ENCODE results near the gene MAF.

The MAF gene
- 58.7 to 499 (median 128) reads per million in 9 experiments for total RNA-seq

DNA sequence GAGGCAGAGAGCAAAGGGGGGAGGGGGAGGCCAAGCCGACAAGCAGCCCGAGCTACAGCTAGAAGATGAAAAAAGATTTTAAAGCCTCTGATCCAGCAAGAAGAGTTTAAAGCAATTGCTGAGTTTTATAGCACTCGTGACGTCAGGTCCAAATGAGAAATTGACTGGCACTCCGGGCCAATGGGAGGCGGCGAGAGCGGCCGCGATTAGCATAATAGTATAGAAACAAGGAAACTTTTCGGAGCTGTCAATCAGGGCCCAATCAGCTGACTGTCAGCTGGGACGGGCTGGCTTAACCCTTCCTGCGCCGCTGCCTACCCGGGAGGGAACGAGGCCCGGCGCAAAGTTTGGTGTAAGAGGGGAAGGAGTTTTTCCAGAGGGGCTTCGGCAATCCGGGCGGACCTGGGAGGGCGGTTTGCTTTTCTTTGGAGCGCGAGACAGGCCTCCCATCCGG is at the start of gene MAF:
Gene MAF (minus strand): TSS at position 100 of the 454 bp plus-strand sequence. CDS start 835 bp downstream, outside the sequence.
- peak within 1 kb of the TSS; percentile 93 to 94 for H3K27ac Mint-ChIP-seq
- peaks cover 45% of the 10 kb centered on the region for H3K36me3 Mint-ChIP-seq (ENCODE audit: insufficient read depth)
- DNase-seq (peak; percentile 86 to 89 (median 87)), ATAC-seq (replicated peaks) (peak; percentile 79)
- peak within 1 kb of the TSS; percentile 92 to 98 for H3K4me3 Mint-ChIP-seq
- H3K4me1 Mint-ChIP-seq (ENCODE audit: low read depth in 2 of 2): peaks cover 18 to 35% of the 10 kb centered on the region in 2 donors
- no peaks in the 10 kb centered on the region for H3K9me3 Mint-ChIP-seq
- H3K27me3 Mint-ChIP-seq: no peaks in the 10 kb centered on the region

GRCh38 chr16:79648826-79649225 is 48.3 kb upstream of the MAF start:
- Mint-ChIP-seq H3K9me3 (no peaks in the 10 kb centered on the region), H3K27ac (no peak overlapping the region), H3K4me3 (no peak overlapping the region), H3K36me3 (ENCODE audit: insufficient read depth) (no peaks in the 10 kb centered on the region), H3K27me3 (peaks cover 9 to 10% of the 10 kb centered on the region in 2 donors), H3K4me1 (ENCODE audit: low read depth in 2 of 2) (no peaks in the 10 kb centered on the region)
- ATAC-seq (replicated peaks): no peak
- no peak for DNase-seq

DNA sequence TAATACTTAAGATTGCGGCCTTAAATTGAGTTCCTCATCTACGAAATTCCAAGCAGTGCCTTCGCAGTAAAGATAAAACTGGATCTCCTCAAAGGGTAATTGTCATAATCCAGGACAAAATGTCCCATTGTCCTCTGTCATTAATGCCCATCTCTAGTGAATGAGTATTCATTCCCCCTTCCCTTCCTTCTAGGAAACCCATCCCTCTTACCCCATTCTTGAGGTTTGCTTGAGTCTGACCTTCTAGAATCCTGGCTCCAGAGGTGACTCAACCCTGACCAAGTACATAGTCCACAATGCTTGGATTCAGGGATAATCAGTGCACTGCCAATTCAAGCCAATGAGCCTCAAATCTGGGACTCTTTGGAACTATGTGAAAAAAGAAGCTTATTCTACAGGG is 47.0 kb upstream of the MAF start:
- peaks cover 0 to 4% of the 10 kb centered on the region in 2 donors for H3K4me1 Mint-ChIP-seq (ENCODE audit: low read depth in 2 of 2)
- no peaks in the 10 kb centered on the region for H3K36me3 Mint-ChIP-seq (ENCODE audit: insufficient read depth)
- H3K9me3 Mint-ChIP-seq: no peaks in the 10 kb centered on the region

DNA sequence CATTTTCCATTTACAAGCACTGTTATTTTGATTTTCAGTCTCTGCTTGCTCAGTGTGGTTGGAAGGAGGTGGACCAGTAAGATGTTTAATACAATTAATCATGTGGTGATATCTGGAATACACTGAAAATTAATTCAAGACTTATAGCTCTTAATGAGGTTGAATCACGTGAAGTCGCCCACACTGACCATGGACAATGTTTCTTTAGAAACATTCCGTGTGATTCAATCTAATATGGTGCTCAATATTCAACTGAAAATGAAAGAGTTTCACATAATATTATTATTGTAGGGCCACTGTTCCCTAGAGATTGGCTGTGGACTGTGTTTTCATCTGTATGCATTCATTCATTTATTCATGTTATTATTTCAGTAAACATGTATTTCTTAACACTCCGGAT is 45.2 kb upstream of the MAF start:
- H3K27ac Mint-ChIP-seq: no peak overlapping the region
- H3K9me3 Mint-ChIP-seq: no peaks in the 10 kb centered on the region
- no peaks in the 10 kb centered on the region for H3K27me3 Mint-ChIP-seq
- no peak for DNase-seq
- ATAC-seq (replicated peaks): no peak
- H3K36me3 Mint-ChIP-seq (ENCODE audit: insufficient read depth): no peaks in the 10 kb centered on the region
- H3K4me3 Mint-ChIP-seq: no peak overlapping the region
- H3K4me1 Mint-ChIP-seq (ENCODE audit: low read depth in 2 of 2): peaks cover 3 to 18% of the 10 kb centered on the region in 2 donors

More for the DNA sequence above, 47.0 kb upstream of the MAF start:
- DNase-seq (no peak), ATAC-seq (replicated peaks) (no peak)
- no peak overlapping the region for H3K27ac Mint-ChIP-seq
- H3K27me3 Mint-ChIP-seq: peaks cover 4 to 6% of the 10 kb centered on the region in 2 donors
- no peak overlapping the region for H3K4me3 Mint-ChIP-seq

GRCh38 chr16:79644971-79645667 is 44.6 kb upstream of the MAF start:
- Mint-ChIP-seq H3K27me3 (no peaks in the 10 kb centered on the region), H3K4me3 (no peak overlapping the region), H3K36me3 (ENCODE audit: insufficient read depth) (no peaks in the 10 kb centered on the region), H3K27ac (no peak overlapping the region), H3K9me3 (no peaks in the 10 kb centered on the region), H3K4me1 (ENCODE audit: low read depth in 2 of 2) (peaks cover 4 to 19% of the 10 kb centered on the region in 2 donors)
- no peak for ATAC-seq (replicated peaks)
- no peak for DNase-seq

GRCh38 chr16:79642652-79643051 is 42.1 kb upstream of the MAF start:
- H3K4me1 Mint-ChIP-seq (ENCODE audit: low read depth in 2 of 2): peaks cover 8 to 24% of the 10 kb centered on the region in 2 donors
- H3K27ac Mint-ChIP-seq: no peak overlapping the region
- ATAC-seq (replicated peaks) (no peak), DNase-seq (no peak)
- H3K4me3 Mint-ChIP-seq: no peak overlapping the region
- H3K27me3 Mint-ChIP-seq: no peaks in the 10 kb centered on the region
- no peaks in the 10 kb centered on the region for H3K9me3 Mint-ChIP-seq
- no peaks in the 10 kb centered on the region for H3K36me3 Mint-ChIP-seq (ENCODE audit: insufficient read depth)

DNA sequence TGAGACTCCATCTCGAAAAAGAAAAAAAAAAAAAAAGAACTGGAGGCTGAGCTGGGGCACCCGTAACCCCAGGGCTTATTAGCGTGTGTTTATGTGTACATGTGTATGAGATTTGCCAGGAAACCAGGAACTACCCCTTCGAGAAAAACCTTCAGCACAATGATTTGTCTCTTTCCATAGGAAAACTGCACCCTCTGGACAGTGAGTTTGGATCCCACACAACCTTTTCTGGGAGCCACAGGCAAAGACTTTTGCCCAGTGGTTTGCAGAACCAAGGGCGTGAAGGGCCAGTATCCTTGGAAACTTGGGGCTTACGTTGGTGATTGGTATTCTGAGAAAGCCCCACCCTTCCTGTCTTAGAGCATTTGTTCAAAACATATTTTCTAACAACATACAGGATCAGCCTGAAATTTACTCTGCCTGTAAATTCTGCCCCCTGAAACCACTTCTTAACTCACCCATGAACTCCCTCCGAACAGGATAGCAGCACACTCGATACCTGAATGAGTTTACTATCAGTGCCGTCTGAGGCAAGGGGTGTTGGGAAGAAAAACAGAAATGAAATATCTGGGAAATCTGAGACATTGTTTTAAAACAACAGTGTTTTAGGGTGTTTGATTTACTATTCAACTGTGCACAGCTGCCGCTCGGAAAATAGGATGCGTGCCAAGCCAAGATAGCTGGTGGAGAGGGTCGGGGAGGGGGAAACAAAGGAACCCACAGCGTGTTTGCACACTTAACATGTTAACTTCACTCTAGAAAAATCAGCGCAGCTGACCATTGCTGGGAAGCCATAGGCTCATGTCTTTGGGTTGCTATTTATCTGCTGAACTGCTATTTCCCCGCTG is 40.2 kb upstream of the MAF start:
- H3K4me3 Mint-ChIP-seq: peak overlapping the region in 1 of 2 donors; percentile 15
- no peaks in the 10 kb centered on the region for H3K27me3 Mint-ChIP-seq
- H3K4me1 Mint-ChIP-seq (ENCODE audit: low read depth in 2 of 2): peaks cover 8 to 24% of the 10 kb centered on the region in 2 donors
- no peaks in the 10 kb centered on the region for H3K36me3 Mint-ChIP-seq (ENCODE audit: insufficient read depth)
- no peaks in the 10 kb centered on the region for H3K9me3 Mint-ChIP-seq
- DNase-seq (no peak), ATAC-seq (replicated peaks) (no peak)
- H3K27ac Mint-ChIP-seq: no peak overlapping the region

DNA sequence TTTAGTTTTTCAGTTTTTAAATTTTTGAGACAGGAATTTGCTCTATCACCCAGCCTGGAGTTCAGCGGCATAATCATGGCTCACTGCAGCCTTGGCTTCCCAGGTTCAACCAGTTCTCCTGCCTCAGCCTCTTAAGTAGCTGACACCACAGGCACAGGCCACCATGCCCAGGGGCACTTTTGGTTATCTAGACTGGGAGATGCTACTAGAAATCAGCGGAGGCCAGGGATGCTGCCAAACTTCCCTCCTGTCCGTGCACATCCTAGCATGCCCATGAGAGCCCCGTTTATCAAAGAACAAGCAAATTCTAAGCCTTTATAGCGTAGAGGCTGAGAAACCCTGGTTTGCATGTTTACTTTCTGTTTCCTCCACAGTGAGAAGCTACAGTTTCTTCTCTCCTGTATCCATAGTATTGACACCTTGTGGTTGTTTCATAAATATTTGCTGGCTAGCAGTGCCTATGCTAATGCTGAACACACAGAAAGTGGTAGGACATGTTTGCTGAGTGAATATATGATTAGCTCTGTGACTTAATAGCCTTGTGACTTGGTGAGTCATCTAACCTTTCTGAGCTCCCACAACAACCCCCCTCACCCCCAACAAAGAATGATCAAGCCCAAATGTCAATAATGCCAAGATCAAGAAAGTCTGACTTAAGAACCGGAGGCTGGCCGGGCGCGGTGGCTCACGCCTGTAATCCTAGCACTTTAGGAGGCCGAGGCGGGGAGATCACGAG is 39.2 kb upstream of the MAF start:
- Mint-ChIP-seq H3K4me3 (peak overlapping the region; percentile 18 to 39), H3K36me3 (ENCODE audit: insufficient read depth) (no peaks in the 10 kb centered on the region), H3K4me1 (ENCODE audit: low read depth in 2 of 2) (peaks cover 8 to 24% of the 10 kb centered on the region in 2 donors), H3K9me3 (no peaks in the 10 kb centered on the region), H3K27me3 (no peaks in the 10 kb centered on the region), H3K27ac (no peak overlapping the region)
- ATAC-seq (replicated peaks) (no peak), DNase-seq (no peak)

DNA sequence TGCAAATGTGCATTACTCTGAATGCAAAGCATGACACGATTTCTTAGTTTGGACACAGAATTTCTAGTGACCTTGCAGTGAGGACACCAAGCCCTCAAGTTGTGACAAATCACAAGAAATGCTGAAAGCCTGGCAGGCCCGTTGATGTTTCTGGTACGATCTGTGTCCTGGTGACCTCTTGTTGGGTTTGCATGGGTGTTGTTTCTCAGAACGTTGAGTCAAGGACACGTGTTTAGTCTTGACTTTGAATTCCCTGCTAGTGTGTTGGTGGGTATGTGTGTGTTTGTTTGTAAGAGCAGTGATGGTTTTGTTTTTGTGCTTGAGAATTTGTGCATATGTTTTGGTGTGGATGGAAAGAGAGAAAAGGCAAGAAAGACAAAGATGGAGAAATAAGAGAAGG is 37.8 kb upstream of the MAF start:
- Mint-ChIP-seq H3K27me3 (peaks cover 0 to under 1% of the 10 kb centered on the region in 2 donors), H3K4me1 (ENCODE audit: low read depth in 2 of 2) (peaks cover 8 to 24% of the 10 kb centered on the region in 2 donors), H3K4me3 (no peak overlapping the region), H3K27ac (no peak overlapping the region), H3K9me3 (no peaks in the 10 kb centered on the region), H3K36me3 (ENCODE audit: insufficient read depth) (no peaks in the 10 kb centered on the region)
- no peak for DNase-seq
- no peak for ATAC-seq (replicated peaks)

DNA sequence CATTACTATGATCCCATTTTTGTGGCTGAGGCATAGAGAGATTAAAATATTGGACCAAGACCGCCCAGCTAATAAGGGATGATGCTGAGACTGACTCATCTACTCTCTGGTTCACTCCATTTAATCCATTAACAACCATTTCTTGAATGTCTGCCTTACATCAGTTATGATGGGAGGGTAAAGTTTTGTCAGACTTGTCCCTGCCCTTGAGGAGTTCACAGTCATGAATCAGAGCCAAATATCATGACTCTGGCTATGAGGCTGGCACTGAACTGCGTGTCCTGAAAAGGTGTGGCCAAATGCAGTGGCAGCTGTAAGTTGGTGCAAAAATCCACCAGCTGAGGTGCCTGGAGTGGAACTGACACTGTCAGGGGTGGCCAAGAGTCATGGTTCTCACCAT is 35.0 kb upstream of the MAF start:
- no peak for DNase-seq
- Mint-ChIP-seq H3K27ac (no peak overlapping the region), H3K4me1 (ENCODE audit: low read depth in 2 of 2) (peaks cover 9 to 16% of the 10 kb centered on the region in 2 donors), H3K9me3 (no peaks in the 10 kb centered on the region), H3K36me3 (ENCODE audit: insufficient read depth) (no peaks in the 10 kb centered on the region), H3K4me3 (no peak overlapping the region), H3K27me3 (peaks cover 0 to 8% of the 10 kb centered on the region in 2 donors)
- ATAC-seq (replicated peaks): no peak

- no peak for ATAC-seq (replicated peaks)
- Mint-ChIP-seq H3K27me3 (peaks cover 0 to 8% of the 10 kb centered on the region in 2 donors), H3K4me1 (ENCODE audit: low read depth in 2 of 2) (peaks cover 6 to 16% of the 10 kb centered on the region in 2 donors), H3K9me3 (no peaks in the 10 kb centered on the region), H3K4me3 (no peak overlapping the region), H3K36me3 (ENCODE audit: insufficient read depth) (no peaks in the 10 kb centered on the region), H3K27ac (no peak overlapping the region)
- no peak for DNase-seq
These were observed 33.8 kb upstream of the MAF start for GRCh38 chr16:79634298-79634697.

DNA sequence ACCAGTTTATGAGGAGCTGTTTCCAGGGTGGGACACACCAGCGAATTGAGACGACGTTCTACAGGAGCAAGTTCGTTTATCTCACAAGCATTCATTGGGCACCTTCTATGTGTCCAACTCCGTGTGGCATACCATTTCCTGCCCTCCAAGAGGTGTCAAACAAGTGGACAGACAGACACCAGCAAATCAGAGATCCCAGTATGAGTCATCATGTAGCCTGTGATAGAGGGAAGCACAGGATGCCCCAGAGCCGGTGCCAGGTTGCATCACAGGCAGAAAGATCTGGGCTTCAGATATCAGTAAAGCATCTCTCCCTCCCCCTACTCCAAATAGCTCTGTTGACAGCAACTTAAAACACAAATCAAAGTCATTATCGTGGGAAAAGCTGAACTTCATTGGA is 31.8 kb upstream of the MAF start:
- DNase-seq: no peak
- peak; percentile 22 for ATAC-seq (replicated peaks)

DNA sequence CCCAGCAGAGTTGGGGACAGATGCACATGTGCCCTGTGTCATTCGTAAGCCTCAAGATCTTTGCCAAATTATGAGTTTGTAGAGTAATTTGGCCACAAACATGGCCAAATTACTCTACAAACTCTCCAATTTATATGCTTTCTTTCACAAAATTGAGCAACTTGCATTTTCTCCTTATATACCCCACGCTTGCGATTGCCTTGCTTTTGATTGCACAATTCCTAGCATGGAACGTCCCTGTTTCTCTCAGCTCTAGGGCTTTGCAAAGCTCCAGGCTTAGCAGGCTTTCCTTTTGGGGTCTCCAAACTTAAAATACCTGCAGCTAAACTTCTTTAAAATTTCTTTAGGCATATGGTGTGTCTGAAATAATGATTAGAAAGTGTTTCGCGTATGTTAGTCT is 28.5 kb upstream of the MAF start:
- peaks cover 18 to 27% of the 10 kb centered on the region in 2 donors for H3K4me1 Mint-ChIP-seq (ENCODE audit: low read depth in 2 of 2)
- H3K9me3 Mint-ChIP-seq: no peaks in the 10 kb centered on the region
- no peaks in the 10 kb centered on the region for H3K36me3 Mint-ChIP-seq (ENCODE audit: insufficient read depth)
- H3K27ac Mint-ChIP-seq: peak overlapping the region; percentile 28 to 88
- H3K27me3 Mint-ChIP-seq: peaks cover 8 to 17% of the 10 kb centered on the region in 2 donors
- ATAC-seq (replicated peaks) (no peak), DNase-seq (no peak)
- H3K4me3 Mint-ChIP-seq: peak overlapping the region in 1 of 2 donors; percentile 46

More for the DNA sequence above, 31.8 kb upstream of the MAF start:
- Mint-ChIP-seq H3K27me3 (peaks cover 0 to 8% of the 10 kb centered on the region in 2 donors), H3K36me3 (ENCODE audit: insufficient read depth) (no peaks in the 10 kb centered on the region), H3K4me1 (ENCODE audit: low read depth in 2 of 2) (peaks cover 18 to 27% of the 10 kb centered on the region in 2 donors), H3K27ac (peak overlapping the region in 1 of 2 donors; percentile 33), H3K4me3 (peak overlapping the region in 1 of 2 donors; percentile 17), H3K9me3 (no peaks in the 10 kb centered on the region)
